Astrocyte of the spinal cord (primary cell): Measurements from ENCODE around the gene IGLL5.

Source experiments
- DNase-seq: peaks from one replicate; pipeline ENCODE4 v3.0.0; 2011; ENCODE audit warnings: low read depth, low spot score
- H3K4me3 ChIP-seq: 2 replicates; pipeline ENCODE4 v1.5.1; 2011; ENCODE audit warnings: low read depth, mild to moderate bottlenecking, low read length, moderate library complexity
- in situ Hi-C: cut with HindIII; loops from 2 replicates; pipeline ENCODE4 v1.10.0; 2017; ENCODE audit warnings: low sequenced_read_pairs
- TF ChIP-seq, protein P1 (sequence below): IDR thresholded peaks from 2 replicates; pipeline ENCODE4 v1.5.1; 2012; ENCODE audit warnings: low read depth, mild to moderate bottlenecking, low read length, inconsistent platforms

IGLL5 gene

DNA sequence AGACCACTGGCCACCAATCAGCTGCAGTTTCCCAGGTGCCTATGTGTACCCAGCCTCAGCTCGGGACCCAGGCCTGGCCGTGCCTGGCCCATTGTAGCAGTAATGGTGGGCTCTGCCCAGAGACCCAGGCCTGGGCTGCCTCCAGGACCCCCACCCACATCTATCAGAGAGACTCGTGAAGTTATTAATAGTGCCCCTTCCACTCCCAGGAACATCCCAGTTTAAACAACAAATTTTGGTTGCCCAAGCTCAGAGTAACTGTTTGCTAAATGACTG is 42.5 kb downstream of the IGLL5 start:
- TF ChIP-seq, protein P1, sequence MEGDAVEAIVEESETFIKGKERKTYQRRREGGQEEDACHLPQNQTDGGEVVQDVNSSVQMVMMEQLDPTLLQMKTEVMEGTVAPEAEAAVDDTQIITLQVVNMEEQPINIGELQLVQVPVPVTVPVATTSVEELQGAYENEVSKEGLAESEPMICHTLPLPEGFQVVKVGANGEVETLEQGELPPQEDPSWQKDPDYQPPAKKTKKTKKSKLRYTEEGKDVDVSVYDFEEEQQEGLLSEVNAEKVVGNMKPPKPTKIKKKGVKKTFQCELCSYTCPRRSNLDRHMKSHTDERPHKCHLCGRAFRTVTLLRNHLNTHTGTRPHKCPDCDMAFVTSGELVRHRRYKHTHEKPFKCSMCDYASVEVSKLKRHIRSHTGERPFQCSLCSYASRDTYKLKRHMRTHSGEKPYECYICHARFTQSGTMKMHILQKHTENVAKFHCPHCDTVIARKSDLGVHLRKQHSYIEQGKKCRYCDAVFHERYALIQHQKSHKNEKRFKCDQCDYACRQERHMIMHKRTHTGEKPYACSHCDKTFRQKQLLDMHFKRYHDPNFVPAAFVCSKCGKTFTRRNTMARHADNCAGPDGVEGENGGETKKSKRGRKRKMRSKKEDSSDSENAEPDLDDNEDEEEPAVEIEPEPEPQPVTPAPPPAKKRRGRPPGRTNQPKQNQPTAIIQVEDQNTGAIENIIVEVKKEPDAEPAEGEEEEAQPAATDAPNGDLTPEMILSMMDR: no peak
- no peak for DNase-seq
- H3K4me3 ChIP-seq: no peak overlapping the region
- in situ Hi-C loops: no loop called here

DNA sequence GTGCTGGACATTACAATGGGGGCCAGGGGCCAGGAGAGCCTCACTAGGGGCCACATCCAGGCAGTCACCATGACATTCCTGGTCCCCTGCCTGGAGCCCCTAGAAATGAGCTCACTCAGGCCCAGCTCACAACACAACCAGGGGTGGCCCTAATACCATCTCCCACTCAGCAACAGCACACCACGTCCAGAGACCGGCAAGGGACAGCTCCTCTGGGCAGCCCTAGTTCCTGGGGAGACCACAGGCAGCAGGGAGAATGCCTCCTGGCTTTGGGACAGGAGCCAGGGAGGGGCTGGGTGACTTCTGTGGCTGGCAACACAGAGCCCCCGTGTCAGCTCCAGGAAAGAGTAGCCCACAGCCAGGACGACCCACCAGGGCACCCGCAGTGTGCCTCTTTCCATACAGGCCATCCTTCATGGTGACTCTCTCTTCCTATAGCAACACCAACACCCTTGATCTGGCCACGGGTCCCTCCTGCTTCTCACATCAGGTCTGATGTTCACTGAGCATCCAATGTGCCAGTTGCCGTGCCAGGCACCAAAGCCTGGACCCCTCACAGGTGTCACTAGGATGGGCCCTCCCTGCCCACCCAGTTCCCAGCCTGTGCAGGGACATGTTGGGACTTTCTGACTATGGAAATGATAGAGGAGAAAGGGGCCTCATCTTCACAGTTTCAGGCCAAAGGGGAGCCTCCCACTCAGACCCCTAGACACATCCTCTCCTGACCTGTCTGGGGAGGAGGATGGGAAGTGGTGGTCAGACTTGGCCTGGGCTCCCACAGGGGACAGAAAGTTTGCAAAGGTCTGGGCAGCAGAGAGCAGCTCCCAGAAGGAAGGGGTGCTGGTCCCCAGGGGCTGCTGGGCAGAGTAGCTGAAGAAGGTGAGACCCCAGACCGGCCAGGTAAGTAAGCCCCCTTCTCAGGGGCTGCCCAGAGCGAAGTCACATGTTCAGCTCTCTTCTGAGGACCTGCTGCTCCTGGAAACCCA is 43.2 kb downstream of the IGLL5 start:
- TF ChIP-seq, protein P1: no peak
- no peak overlapping the region for H3K4me3 ChIP-seq
- in situ Hi-C loops: no loop called here
- DNase-seq: no peak

DNA sequence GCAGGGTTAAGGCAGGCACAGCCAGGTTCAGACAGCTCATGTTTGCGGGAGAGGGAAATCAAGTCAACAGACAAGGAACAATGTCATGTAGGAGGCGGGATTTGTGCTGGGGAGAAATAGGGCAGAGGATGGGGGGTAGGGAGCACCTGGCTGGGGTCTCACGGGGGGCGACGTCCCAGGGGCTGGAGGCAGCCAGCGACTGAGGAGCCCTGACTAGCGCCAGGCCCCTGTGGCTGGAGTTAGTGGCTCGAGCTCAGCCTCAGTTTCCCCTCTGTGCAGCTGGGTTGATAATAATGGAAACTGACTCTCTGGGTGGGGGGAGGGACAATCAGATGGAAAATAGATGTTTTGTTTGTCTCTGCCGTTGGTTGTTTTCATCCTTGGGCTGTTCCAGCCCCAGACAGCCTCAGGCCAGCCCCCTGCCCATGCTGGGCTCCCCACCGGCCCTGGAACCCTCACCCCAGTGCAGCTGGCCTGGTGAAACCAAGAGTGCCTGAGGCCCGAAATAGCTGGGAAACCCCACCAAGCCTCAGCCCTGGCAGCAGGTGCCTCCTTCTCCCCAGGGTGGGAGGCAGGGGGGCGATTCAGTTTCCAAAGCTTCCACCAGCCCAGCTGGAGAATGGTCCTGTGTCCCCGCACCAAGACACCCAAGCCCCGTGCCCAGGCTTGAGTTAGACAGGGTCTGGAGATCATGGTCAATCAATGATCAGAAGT is 44.1 kb downstream of the IGLL5 start:
- in situ Hi-C loops: no loop called here
- TF ChIP-seq, protein P1: no peak
- no peak for DNase-seq
- no peak overlapping the region for H3K4me3 ChIP-seq

DNA sequence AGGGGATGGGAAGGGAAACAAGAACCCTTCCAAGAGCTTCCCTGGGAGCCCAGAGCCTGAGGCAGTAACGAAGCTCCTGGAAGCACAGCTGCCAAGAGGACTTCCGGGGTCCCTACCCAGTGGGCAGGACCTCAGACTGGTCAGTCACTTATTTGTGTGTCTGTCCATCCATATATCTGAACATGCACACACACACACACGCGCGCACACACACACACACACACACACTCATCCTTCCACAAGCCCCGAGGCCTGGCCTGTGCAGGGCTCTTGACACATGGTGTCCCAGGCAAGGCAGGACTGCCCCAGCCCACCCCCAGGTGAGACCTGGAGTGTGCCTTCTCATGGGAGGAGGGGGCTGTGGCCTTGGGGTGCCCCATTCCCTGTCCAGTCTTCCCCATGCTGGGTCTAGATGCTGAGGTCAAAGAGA is 44.9 kb downstream of the IGLL5 start:
- in situ Hi-C loops: no loop called here
- TF ChIP-seq, protein P1: no peak
- no peak overlapping the region for H3K4me3 ChIP-seq
- no peak for DNase-seq

DNA sequence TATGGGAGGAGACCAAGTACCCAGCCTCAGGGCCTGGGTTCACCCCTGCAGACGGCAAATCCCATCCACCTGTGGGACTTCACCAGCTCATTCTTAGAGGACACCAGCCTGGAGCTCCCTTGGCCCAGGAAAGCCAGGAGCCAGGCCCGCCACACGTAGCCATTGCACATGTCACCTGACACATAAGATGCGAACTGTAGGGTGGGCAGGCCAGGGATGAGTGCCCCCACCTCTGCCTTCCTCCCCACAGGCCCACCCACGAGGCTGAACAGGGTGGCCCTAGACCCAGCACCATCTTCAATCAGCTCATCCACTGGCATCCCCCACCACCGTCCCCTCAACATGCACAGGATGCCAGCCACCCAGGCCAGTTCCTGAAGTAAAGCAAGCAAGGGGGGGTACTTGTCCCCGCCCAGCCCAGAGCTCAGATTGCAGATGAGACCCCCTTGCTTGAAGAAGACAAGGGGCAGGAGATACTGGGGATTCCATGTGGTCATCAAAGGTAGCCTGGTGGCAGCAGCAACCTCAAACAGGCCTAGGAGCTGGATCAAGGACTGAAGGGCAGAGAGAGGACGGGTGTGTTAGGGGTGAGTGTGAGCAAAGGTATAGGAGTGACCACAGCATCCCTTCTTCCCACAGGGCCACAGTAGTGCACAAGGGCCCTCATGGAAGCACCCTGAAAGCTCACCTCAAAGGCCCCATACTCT is 45.6 kb downstream of the IGLL5 start:
- H3K4me3 ChIP-seq: no peak overlapping the region
- in situ Hi-C loops: no loop called here
- DNase-seq: no peak
- TF ChIP-seq, protein P1: no peak

DNA sequence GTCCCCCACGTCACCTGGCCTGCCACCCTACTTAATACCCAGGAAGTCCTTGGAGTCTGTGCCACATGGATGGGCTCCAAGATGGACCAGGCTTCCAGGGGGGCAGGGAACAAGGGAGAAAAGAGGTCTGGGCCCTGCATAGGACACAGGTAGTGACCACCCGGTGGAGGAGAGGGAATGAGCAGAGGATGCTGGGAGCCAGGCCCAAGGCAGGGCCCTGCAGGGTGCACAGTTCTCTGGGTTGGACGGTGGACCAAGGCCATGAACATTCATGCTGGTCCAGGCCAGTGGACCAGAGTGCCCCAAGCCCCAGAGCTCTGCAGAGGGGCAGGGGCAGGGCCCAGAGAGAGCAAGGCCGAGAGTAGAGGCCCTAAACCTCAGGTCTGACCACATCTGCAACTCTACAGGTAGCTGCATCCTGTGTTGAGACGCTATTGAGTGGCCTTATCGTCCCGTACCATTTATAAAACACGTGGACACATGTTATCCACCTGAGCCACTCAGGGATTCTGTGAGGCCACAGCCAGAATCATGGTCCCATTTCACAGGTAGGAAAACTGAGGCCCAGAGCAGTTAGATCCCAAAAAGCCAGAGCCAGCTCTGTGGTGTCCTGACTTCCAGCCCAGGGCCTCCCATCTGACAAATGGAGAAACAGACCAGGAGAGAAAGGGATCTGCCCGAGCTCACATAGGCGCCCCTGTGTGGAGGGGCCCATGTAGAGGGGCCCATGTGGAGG is 46.4 kb downstream of the IGLL5 start:
- no peak overlapping the region for H3K4me3 ChIP-seq
- TF ChIP-seq, protein P1: no peak
- in situ Hi-C loops: no loop called here
- DNase-seq: no peak
